ENCODE results near the gene MYO9A.
"Not testable (repeated sequence)": the region's sequence is repeated elsewhere in the genome, so short reads cannot be mapped to it uniquely, and the experiment has no call there.

DNA sequence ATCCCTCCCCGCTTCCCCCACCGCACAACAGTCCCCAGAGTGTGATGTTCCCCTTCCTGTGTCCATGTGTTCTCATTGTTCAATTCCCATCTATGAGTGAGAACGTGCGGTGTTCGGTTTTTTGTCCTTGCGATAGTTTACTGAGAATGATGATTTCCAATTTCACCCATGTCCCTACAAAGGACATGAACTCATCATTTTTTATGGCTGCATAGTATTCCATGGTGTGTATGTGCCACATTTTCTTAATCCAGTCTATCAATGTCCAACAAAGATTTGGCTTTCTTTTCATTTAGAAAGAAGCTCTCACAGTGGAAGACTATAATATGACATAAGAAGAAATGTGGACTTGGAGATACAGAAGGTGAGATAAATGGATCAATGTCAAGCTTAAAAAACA, 119.2 kb downstream of the MYO9A start:
- not testable (repeated sequence) for TF ChIP-seq CTCF, EZH2, EZH2phosphoT487 (IDR thresholded peaks at IDR 0.05)

Measured in neural progenitor cell (in vitro differentiated cells).